Measurements from ENCODE around the gene KIF24.
"Not testable (repeated sequence)": the region's sequence is repeated elsewhere in the genome, so short reads cannot be mapped to it uniquely, and the experiment has no call there.

KIF24 gene

DNA sequence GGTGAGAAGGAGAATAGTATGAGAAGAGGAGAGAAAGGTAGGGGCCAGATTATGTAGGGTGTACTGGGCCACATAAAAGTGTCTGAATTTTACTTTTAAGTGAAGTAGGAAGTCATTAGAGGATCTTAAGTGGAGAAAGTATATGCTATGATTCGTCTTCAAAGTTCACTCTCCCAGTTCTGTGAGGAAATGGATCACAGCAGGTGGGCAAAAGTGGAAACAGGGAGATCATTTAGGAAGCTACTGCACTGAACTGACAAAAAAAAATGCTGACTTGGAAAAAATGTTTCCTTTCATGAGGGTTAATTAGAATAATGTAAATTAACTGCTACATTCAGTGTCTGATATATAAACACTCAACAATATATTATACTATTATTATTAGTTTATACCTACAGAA, 2.4 kb downstream of the KIF24 start:
- Mint-ChIP-seq H3K36me3 (ENCODE audit: low read depth) (peaks cover 15% of the 10 kb centered on the region), H3K4me3 (no peak overlapping the region), H3K4me1 (ENCODE audit: low read depth) (peaks cover 26% of the 10 kb centered on the region), H3K9me3 (no peaks in the 10 kb centered on the region), H3K27ac (no peak overlapping the region), H3K27me3 (no peaks in the 10 kb centered on the region)
- DNase-seq = no peak

DNA sequence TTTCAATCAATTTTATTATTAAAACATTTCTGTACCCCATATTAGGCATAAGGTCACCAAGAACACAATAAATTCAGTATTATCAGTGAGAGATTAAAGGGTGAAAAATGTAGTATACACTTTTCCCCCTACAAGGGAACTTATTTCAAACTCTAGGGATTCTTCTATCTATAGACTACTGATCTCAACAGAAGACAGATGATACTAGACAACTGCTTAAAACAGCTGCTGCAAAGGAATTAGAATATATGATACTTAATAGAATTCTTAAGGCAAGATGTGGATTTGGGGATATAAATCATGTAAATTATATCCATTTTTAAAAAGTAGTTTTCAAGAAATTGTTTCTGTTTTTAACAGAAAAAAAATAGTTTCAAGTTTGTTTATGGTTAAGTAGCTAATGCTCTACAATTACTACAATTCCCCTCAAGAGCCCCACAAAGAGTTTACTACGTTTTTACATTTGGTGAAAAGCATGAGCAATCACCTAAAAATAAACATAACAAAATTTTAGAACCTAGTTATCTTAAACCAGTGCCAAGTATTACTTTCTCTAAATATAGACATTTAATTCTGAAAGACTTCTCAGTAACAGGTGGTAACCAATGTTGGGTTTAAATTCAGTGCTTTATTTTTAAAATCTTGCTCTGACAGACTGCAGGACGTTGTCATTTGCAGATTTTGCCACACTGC, 6.0 kb downstream of the KIF24 start:
- Mint-ChIP-seq H3K9me3 (no peaks in the 10 kb centered on the region), H3K4me3 (no peak overlapping the region)

DNA sequence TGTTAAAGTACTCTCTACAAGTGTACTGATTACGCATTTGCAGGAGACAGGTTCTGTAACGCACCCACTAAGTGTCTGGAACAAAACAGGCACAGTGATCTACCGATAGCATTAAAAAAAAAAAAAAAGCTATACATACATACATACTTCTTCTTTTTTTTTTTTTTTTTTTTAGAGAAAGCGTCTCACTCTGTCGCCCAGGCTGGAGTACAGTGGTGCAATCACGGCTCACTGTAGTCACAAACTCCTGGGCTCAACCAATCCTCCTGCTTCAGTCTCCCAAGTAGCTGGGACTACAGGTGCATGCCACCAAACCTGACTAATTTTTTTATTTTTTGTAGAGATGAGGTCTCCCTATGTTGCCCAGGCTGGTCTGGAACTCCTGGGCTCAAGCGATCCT, 7.6 kb downstream of the KIF24 start:
- no peaks in the 10 kb centered on the region for H3K36me3 Mint-ChIP-seq (ENCODE audit: low read depth)
- no peak overlapping the region for H3K27ac Mint-ChIP-seq
- H3K9me3 Mint-ChIP-seq = no peaks in the 10 kb centered on the region
- no peak for DNase-seq
- H3K27me3 Mint-ChIP-seq = no peaks in the 10 kb centered on the region
- H3K4me1 Mint-ChIP-seq (ENCODE audit: low read depth) = peaks cover under 1% of the 10 kb centered on the region
- no peak overlapping the region for H3K4me3 Mint-ChIP-seq

More for the DNA sequence above, 6.0 kb downstream of the KIF24 start:
- no peak overlapping the region for H3K27ac Mint-ChIP-seq
- H3K36me3 Mint-ChIP-seq (ENCODE audit: low read depth) = no peaks in the 10 kb centered on the region
- no peaks in the 10 kb centered on the region for H3K27me3 Mint-ChIP-seq
- H3K4me1 Mint-ChIP-seq (ENCODE audit: low read depth) = peaks cover 10% of the 10 kb centered on the region
- DNase-seq = no peak

DNA sequence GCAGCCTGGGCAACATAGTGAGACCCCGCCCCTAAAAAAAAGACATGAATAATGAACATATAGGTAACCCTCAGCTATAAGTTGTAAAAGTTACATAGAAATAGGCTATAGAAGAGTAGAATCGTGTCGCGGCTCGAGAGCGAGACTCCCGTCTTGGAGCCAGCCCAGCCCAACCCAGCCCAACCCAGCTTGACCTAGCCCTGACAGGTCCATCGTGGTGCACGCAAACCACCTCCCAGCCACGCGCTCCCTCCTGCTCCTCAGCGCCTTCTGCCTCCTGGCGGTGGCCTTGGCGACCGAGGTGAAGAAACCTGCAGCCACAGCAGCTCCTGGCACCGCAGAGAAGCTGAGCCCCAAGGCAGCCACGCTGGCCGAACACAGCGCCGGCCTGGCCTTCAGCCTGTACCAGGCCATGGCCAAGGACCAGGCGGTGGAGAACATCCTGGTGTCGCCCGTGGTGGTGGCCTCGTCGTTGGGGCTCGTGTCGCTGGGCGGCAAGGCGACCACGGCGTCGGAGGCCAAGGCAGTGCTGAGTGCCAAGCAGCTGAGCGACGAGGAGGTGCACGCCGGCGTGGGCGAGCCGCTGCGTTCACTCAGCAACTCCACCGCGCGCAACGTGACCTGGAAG, 10.8 kb downstream of the KIF24 start:
- H3K4me1 Mint-ChIP-seq (ENCODE audit: low read depth) = no peaks in the 10 kb centered on the region
- H3K27me3 Mint-ChIP-seq = no peaks in the 10 kb centered on the region
- H3K4me3 Mint-ChIP-seq = no peak overlapping the region
- H3K36me3 Mint-ChIP-seq (ENCODE audit: low read depth) = no peaks in the 10 kb centered on the region
- no peaks in the 10 kb centered on the region for H3K9me3 Mint-ChIP-seq
- H3K27ac Mint-ChIP-seq = no peak overlapping the region
- DNase-seq = no peak

DNA sequence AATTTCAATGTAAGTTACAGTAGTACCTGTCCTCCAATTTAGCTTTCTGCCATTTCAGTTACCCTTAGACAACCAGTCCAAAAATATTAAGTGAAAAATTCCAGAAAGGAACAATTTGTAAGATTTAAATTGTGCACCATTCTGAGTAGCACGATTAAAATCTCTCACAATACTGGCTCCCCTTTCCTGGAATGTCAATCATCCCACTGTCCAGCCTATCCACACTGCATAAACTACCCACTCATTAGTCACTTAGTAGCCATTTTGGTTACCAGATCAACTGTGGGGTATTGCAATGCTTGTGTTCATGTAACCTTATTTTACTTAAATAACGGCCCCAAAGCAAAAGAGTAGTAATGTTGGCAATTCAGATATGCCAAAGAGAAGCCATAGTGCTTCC, 11.6 kb downstream of the KIF24 start:
- Mint-ChIP-seq H3K27me3 (no peaks in the 10 kb centered on the region), H3K36me3 (ENCODE audit: low read depth) (no peaks in the 10 kb centered on the region), H3K4me3 (no peak overlapping the region), H3K4me1 (ENCODE audit: low read depth) (no peaks in the 10 kb centered on the region), H3K9me3 (no peaks in the 10 kb centered on the region), H3K27ac (no peak overlapping the region)
- DNase-seq = no peak

DNA sequence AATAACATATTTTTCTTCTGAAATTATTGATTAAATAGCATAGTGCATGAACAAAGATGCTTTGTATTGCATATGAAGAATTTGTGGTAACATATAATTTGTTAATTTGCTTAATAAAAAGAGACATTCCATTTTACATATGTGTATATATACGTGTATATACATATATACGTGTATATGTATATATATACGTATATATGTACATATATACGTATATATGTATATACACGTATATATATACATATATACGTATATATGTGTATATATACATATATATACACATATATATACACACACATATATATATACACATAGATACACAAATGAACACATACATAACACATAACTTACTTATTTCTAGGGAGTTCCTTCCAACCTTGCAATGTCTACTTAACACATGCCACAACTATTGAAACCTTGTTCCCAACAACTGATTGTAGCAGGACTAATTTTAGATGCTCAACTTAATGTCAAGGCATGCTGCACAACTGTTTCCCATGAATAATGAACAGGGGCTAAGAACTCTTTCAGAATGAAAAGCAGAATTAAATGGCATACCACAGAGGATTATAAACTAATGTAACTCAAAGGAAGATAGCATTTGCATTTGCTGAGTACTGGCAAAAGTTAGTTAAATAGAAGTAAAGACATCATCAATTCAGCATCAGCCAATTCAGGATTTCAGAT, 17.4 kb downstream of the KIF24 start:
- H3K4me3 Mint-ChIP-seq = no peak overlapping the region
- no peaks in the 10 kb centered on the region for H3K27me3 Mint-ChIP-seq
- no peak for DNase-seq
- no peaks in the 10 kb centered on the region for H3K9me3 Mint-ChIP-seq
- H3K4me1 Mint-ChIP-seq (ENCODE audit: low read depth) = no peaks in the 10 kb centered on the region
- H3K27ac Mint-ChIP-seq = no peak overlapping the region
- H3K36me3 Mint-ChIP-seq (ENCODE audit: low read depth) = no peaks in the 10 kb centered on the region

DNA sequence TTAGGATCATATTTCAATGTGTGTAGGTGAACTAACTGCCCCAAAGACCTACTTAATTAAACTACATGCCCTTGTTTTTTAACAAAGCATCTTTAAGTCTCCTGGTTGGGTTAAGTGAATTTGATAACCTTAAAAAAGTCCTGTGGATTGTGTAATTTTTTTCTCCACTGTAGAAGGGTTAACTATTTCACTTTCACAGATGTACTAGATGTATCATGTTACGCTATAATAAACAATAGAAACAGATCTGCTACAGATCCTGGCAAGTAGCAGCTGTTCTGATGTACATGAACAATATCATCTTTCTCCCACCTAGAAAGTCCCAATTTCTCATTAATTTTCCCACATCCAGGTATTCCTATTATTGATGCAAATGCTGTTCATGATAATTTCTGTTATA, 18.9 kb downstream of the KIF24 start:
- no peaks in the 10 kb centered on the region for H3K27me3 Mint-ChIP-seq
- no peak overlapping the region for H3K27ac Mint-ChIP-seq
- H3K4me1 Mint-ChIP-seq (ENCODE audit: low read depth) = no peaks in the 10 kb centered on the region
- H3K9me3 Mint-ChIP-seq = no peaks in the 10 kb centered on the region
- no peak overlapping the region for H3K4me3 Mint-ChIP-seq
- no peak for DNase-seq
- H3K36me3 Mint-ChIP-seq (ENCODE audit: low read depth) = peaks cover 2% of the 10 kb centered on the region

DNA sequence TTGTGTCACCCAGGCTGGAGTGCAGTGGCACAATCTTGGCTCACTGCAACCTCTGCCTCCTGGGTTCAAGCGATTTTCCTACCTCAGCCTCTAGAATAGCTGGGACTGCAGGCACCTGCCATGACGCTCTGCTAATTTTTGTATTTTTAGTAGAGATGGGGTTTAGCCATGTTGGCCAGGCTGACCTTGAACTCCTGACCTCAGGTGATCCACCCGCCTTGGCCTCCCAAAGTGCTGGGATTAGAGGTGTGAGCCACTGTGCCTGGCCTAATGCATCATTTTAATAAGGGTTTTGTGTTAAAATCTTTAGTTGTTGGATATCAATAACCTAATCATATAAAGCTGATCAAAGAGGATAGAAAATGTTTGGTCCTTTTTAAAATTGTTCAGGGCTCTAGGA, 20.8 kb downstream of the KIF24 start:
- not testable (repeated sequence) for H3K36me3 Mint-ChIP-seq (ENCODE audit: low read depth); H3K9me3 Mint-ChIP-seq; H3K4me3 Mint-ChIP-seq; H3K4me1 Mint-ChIP-seq (ENCODE audit: low read depth); H3K27ac Mint-ChIP-seq; H3K27me3 Mint-ChIP-seq; DNase-seq

DNA sequence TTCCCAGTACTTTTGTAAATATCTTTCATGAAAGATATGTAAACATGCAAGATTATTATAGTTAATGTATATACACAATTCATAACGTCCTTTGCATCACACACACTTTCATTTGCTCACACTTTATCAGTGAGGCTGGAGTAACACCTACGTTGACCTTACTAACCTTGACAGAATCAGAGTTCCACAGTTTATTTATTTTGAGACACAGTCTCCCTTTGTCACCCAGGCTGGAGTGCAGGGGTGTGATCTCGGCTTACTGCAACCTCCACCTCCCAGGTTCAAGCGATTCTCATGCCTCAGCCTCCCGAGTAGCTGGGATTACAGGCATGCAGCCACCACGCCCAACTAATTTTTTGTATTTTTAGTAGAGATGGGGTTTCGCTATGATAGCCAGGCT, 28.0 kb downstream of the KIF24 start:
- not testable (repeated sequence) for H3K36me3 Mint-ChIP-seq (ENCODE audit: low read depth); H3K27me3 Mint-ChIP-seq; H3K27ac Mint-ChIP-seq; H3K4me1 Mint-ChIP-seq (ENCODE audit: low read depth); H3K4me3 Mint-ChIP-seq; H3K9me3 Mint-ChIP-seq; DNase-seq

DNA sequence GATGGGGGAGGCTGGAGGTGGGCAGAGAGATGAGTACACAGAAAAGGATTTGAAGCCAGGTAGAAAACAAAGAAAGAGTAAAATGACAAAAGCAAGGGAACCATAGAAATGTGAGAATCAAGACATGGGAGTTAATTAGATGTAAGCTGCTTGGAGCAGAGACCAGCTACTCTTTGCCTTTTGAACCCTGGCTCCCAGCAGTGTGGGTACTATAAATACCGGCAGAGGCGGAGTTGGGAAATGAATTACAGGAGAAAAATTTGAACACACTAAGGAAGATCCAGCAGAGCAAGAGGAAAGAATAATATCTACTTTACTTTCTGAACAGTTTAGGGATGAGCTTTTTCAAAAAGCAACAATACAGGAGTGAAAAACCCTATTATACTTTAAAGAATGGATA, 36.5 kb downstream of the KIF24 start:
- no peaks in the 10 kb centered on the region for H3K27me3 Mint-ChIP-seq
- H3K27ac Mint-ChIP-seq = no peak overlapping the region
- no peaks in the 10 kb centered on the region for H3K9me3 Mint-ChIP-seq
- H3K4me3 Mint-ChIP-seq = no peak overlapping the region
- DNase-seq = no peak
- no peaks in the 10 kb centered on the region for H3K4me1 Mint-ChIP-seq (ENCODE audit: low read depth)
- H3K36me3 Mint-ChIP-seq (ENCODE audit: low read depth) = peaks cover 4% of the 10 kb centered on the region

DNA sequence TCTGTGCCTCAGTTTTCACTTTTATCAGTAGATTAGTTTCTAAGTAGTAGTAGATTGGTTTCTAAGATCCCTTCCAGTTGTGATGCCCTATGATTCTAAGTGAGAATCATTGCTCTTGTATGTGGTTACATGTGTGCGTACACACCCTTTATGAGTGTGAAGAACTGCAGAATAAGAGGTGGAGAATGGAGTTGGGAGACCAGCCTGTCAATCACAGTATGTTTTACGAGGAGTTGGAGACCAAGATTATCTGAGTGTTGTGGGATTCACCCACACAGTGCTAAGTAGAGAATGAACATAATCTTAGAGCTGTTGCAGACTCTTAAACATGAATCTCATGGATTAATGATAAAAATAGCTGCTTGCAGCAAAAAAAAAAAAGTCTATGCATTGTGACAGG, 37.6 kb downstream of the KIF24 start:
- H3K36me3 Mint-ChIP-seq (ENCODE audit: low read depth) = peaks cover 10% of the 10 kb centered on the region
- no peak overlapping the region for H3K27ac Mint-ChIP-seq
- H3K9me3 Mint-ChIP-seq = no peaks in the 10 kb centered on the region
- H3K4me3 Mint-ChIP-seq = no peak overlapping the region
- no peaks in the 10 kb centered on the region for H3K4me1 Mint-ChIP-seq (ENCODE audit: low read depth)
- DNase-seq = no peak
- H3K27me3 Mint-ChIP-seq = no peaks in the 10 kb centered on the region

DNA sequence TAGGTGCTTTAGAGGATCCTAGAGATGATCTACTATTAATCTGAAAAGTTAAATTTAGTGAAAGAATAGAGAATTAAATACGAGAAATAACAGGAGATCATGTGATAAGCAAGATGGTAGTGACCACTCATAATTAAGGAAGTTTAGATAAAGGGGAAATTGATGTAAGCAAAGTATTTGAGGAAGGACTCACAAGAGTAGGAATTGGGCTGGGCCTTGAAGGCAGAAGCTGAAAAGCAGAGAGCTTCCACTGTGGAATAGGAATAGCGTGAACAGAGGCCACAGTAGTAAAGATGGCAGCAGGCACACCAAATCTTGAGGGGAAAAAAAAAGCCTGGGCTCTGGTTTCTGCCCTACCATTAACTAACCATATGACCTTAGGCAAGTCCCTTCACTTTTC, 38.0 kb downstream of the KIF24 start:
- H3K27me3 Mint-ChIP-seq = no peaks in the 10 kb centered on the region
- H3K4me3 Mint-ChIP-seq = no peak overlapping the region
- no peak overlapping the region for H3K27ac Mint-ChIP-seq
- H3K4me1 Mint-ChIP-seq (ENCODE audit: low read depth) = no peaks in the 10 kb centered on the region
- DNase-seq = no peak
- H3K36me3 Mint-ChIP-seq (ENCODE audit: low read depth) = peaks cover 13% of the 10 kb centered on the region
- H3K9me3 Mint-ChIP-seq = no peaks in the 10 kb centered on the region

DNA sequence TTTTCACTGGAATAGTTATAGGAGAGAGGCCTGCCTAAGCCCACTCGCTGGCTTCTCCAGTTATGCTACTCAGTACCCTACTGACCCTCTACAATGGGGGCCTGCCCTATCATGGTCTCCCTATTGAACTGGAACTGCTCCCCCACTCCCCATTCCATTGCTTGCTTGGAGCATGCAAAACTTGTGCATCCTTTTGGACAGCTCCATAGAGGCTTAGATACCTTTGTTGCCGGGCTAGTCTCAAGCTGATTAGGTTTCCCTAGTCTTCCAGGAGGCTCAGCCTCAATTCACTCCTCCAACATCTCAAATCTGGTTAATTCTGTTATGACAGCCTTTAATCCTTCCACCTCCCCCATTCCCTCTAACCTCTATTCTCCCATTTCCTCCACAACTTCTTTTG, 39.9 kb downstream of the KIF24 start:
- no peak overlapping the region for H3K4me3 Mint-ChIP-seq
- H3K27ac Mint-ChIP-seq = no peak overlapping the region
- DNase-seq = no peak
- H3K36me3 Mint-ChIP-seq (ENCODE audit: low read depth) = peaks cover 18% of the 10 kb centered on the region
- no peaks in the 10 kb centered on the region for H3K4me1 Mint-ChIP-seq (ENCODE audit: low read depth)
- H3K9me3 Mint-ChIP-seq = no peaks in the 10 kb centered on the region
- H3K27me3 Mint-ChIP-seq = no peaks in the 10 kb centered on the region

DNA sequence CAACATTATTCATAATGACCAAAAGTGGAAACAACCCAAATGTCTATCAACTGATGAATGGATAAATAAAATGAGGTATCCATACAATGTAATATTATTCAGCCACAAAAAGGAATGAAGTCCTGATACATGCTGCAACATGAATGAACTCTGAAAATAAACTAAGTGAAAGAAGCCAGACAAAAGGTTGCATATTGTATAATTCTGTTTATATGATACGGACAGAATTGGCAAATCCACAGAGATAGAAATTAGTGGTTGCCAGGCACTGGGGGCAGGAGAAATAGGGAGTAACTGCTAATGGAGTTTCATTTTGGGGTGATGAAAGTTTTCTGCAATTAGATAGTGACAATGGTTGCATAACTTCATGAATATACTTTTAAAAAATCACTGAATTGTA, 47.0 kb downstream of the KIF24 start:
- H3K4me1 Mint-ChIP-seq (ENCODE audit: low read depth) = peaks cover 6% of the 10 kb centered on the region
- H3K36me3 Mint-ChIP-seq (ENCODE audit: low read depth) = peaks cover 21% of the 10 kb centered on the region
- H3K27me3 Mint-ChIP-seq = no peaks in the 10 kb centered on the region
- no peak for DNase-seq
- no peak overlapping the region for H3K4me3 Mint-ChIP-seq
- H3K27ac Mint-ChIP-seq = no peak overlapping the region
- no peaks in the 10 kb centered on the region for H3K9me3 Mint-ChIP-seq

DNA sequence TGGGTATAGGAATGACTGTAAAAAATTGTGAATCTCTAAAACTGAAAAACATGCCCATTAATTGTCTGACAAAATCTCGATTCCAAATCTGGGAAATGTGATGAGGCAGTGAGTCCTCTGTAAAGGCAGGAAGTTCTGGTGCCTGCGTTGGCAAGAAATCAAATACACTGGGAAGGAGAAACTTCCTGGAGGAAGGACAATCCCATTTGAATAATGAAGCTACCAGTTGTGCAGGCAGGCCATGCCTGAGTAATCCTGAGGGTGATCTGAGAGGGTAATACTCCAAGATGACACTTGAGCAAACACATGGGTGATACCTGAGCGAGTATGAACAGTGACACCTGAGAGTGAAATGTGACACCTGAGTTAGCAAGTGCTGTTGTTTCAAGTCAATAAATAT, 49.7 kb downstream of the KIF24 start:
- Mint-ChIP-seq H3K27ac (no peak overlapping the region), H3K4me1 (ENCODE audit: low read depth) (peaks cover 6% of the 10 kb centered on the region), H3K4me3 (no peak overlapping the region), H3K27me3 (no peaks in the 10 kb centered on the region), H3K36me3 (ENCODE audit: low read depth) (peaks cover 9% of the 10 kb centered on the region), H3K9me3 (no peaks in the 10 kb centered on the region)
- DNase-seq = no peak
